Measurements from ENCODE around the gene CPSF6.

GRCh38 chr12:69313209-69313608, 73.8 kb downstream of the CPSF6 start:
- TF ChIP-seq EZH2 (IDR thresholded peaks at IDR 0.05; ENCODE audit: insufficient read depth, poor library complexity, severe bottlenecking) (no peak), EZH2phosphoT487 (IDR thresholded peaks at IDR 0.05; ENCODE audit: insufficient read depth, low read depth) (no peak)
